ENCODE measurements around the gene KIF19. TPM values are rescaled to one million over a fixed set of nuclear protein-coding genes. Genes with fewer than 3 reads are reported as not detected.

Gene KIF19
- total and polyA plus RNA-seq, 4 donors = 0.42 to 2.1 (median 0.83) TPM

- H3K36me3 ChIP-seq (ENCODE audit: control insufficient read depth in 4 of 4, insufficient read depth in 3 of 4, low read depth in 1 of 4, low read length in 3 of 4) = no peaks in the 10 kb centered on the region
- DNase-seq (ENCODE audit: low spot score) = no peak
- no peaks in the 10 kb centered on the region for H3K9me3 ChIP-seq (ENCODE audit: control insufficient read depth in 4 of 4, low read length in 3 of 4)
- H3K27ac ChIP-seq (ENCODE audit: low read depth in 1 of 2, low read length in 2 of 2) = no peak overlapping the region
- no peak for TF ChIP-seq JUND (IDR thresholded peaks at IDR 0.05)
- TF ChIP-seq, protein P1, sequence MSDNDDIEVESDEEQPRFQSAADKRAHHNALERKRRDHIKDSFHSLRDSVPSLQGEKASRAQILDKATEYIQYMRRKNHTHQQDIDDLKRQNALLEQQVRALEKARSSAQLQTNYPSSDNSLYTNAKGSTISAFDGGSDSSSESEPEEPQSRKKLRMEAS (IDR thresholded peaks at IDR 0.05) = no peak
- TF ChIP-seq SP1 (IDR thresholded peaks at IDR 0.05) = no peak
- TF ChIP-seq FOXA2 (IDR thresholded peaks at IDR 0.05) = no peak
- TF ChIP-seq REST (IDR thresholded peaks at IDR 0.05) = no peak
- TF ChIP-seq TAF1 (conservative IDR thresholded peaks at IDR 0.05) = no peak
- no peak for TF ChIP-seq ATF3 (IDR thresholded peaks at IDR 0.05)
- TF ChIP-seq RAD21 (IDR thresholded peaks at IDR 0.05) = no peak
- no peak for TF ChIP-seq YY1 (IDR thresholded peaks at IDR 0.05)
- TF ChIP-seq HNF4G (IDR thresholded peaks at IDR 0.05) = no peak
- TF ChIP-seq NR2F2 (IDR thresholded peaks at IDR 0.05) = no peak
- TF ChIP-seq HNF4A (conservative IDR thresholded peaks at IDR 0.05) = no peak
- TF ChIP-seq RXRA (IDR thresholded peaks at IDR 0.05) = no peak
- TF ChIP-seq EGR1 (IDR thresholded peaks at IDR 0.05; ENCODE audit: low read depth in 2 of 2) = no peak
- no peak for TF ChIP-seq FOXA1 (IDR thresholded peaks at IDR 0.05)
- TF ChIP-seq, protein P2, sequence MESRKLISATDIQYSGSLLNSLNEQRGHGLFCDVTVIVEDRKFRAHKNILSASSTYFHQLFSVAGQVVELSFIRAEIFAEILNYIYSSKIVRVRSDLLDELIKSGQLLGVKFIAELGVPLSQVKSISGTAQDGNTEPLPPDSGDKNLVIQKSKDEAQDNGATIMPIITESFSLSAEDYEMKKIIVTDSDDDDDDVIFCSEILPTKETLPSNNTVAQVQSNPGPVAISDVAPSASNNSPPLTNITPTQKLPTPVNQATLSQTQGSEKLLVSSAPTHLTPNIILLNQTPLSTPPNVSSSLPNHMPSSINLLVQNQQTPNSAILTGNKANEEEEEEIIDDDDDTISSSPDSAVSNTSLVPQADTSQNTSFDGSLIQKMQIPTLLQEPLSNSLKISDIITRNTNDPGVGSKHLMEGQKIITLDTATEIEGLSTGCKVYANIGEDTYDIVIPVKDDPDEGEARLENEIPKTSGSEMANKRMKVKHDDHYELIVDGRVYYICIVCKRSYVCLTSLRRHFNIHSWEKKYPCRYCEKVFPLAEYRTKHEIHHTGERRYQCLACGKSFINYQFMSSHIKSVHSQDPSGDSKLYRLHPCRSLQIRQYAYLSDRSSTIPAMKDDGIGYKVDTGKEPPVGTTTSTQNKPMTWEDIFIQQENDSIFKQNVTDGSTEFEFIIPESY (IDR thresholded peaks at IDR 0.05) = no peak
- TF ChIP-seq CTCF (IDR thresholded peaks at IDR 0.05; ENCODE audit: low read depth, low read length, missing input control) = no peak
- H3K4me1 ChIP-seq (ENCODE audit: control insufficient read depth in 4 of 4, insufficient read depth in 4 of 4, low read length in 3 of 4) = peaks cover 3 to 9% (median 6%) of the 10 kb centered on the region in 4 donors
- no peak overlapping the region for H3K9ac ChIP-seq (ENCODE audit: low read depth in 1 of 2, low read length in 2 of 2)
- no peak overlapping the region for H3K4me3 ChIP-seq (ENCODE audit: low read depth in 1 of 3, low read length in 3 of 3)
- WGBS = 90% methylated on average over 15 of the region's 15 CpGs
- H3K27me3 ChIP-seq (ENCODE audit: control insufficient read depth in 4 of 4, insufficient read depth in 4 of 4, low read length in 3 of 4) = no peaks in the 10 kb centered on the region
Measured at GRCh38 chr17:74380959-74381808, 55.2 kb downstream of the KIF19 start.

Data from liver (tissue), 9 donors.